Transverse colon (tissue), 4 donors: ENCODE measurements around the gene ENTPD7. TPM values are rescaled to one million over a fixed set of nuclear protein-coding genes. Genes with fewer than 3 reads are reported as not detected.

Source experiments
- DNase-seq: peaks from one replicate; pipeline ENCODE4 v3.0.0-alpha.2; 2019
- H3K27ac ChIP-seq, 4 donors: fragments of 200-600 bp; sonication (generic); 2 replicates each; pipeline ENCODE4 v1.5.1; 2016 to 2018; ENCODE audit warnings: inconsistent platforms in 4 of 4
- H3K27me3 ChIP-seq: fragments of 200-600 bp; sonication (generic); 2 replicates; pipeline ENCODE4 v1.5.1; 2017; ENCODE audit warnings: inconsistent platforms
- H3K36me3 ChIP-seq, 4 donors: fragments of 200-600 bp; sonication (generic); 2 replicates each; pipeline ENCODE4 v1.5.1; 2017 to 2019; ENCODE audit warnings: inconsistent platforms in 4 of 4
- H3K4me1 ChIP-seq, 4 donors: fragments of 200-600 bp; sonication (generic); 2 replicates each; pipeline ENCODE4 v1.5.1; 2017 to 2020; ENCODE audit warnings: inconsistent platforms in 4 of 4
- H3K4me3 ChIP-seq, 4 donors: fragments of 200-600 bp; sonication (generic); 1 replicate in 1 of 4; 2 replicates in 3 of 4; pipeline versions ENCODE4 v1.5.1 to v1.6.1; 2017 to 2019; ENCODE audit warnings: inconsistent platforms in 4 of 4
- H3K9me3 ChIP-seq, 2 donors: fragments of 200-600 bp; sonication (generic); 2 replicates each; pipeline ENCODE4 v1.5.1; 2017 to 2019; ENCODE audit warnings: inconsistent platforms in 2 of 2
- EP300 ChIP-seq: sonication (generic); formaldehyde crosslinking; IDR thresholded peaks from one replicate; pipeline ENCODE4 v1.6.1; 2017; ENCODE audit warnings: antibody characterized with exemption, low read depth
- POLR2A ChIP-seq: fragments of 450-650 bp; IDR thresholded peaks from one replicate; pipeline ENCODE4 v1.6.1; 2016; ENCODE audit warnings: antibody characterized with exemption, mild to moderate bottlenecking, moderate library complexity
- POLR2AphosphoS5 ChIP-seq, 3 donors: sonication (generic); formaldehyde crosslinking; IDR thresholded peaks; one replicate each; pipeline ENCODE4 v1.6.1; 2016; ENCODE audit warnings: antibody characterized with exemption in 3 of 3
- WGBS, 2 donors: methylation state at CpG; one replicate each; pipeline ENCODE4 v1.1.5; 2018; ENCODE audit warnings: low coverage in 1 of 2; 5-methylcytosine and 5-hydroxymethylcytosine counted together
- in situ Hi-C, 4 donors: fragments of 200-750 bp; cut with MboI; loops; one replicate each; pipeline versions ENCODE4 v1.15.0 to v1.15.1; 2017; ENCODE audit warnings: low sequenced_read_pairs in 3 of 4, low pct_ligation_motif_present in 1 of 4, low pct_unique_long_range_greater_than_20kb in 1 of 4
- intact Hi-C: fragments of 100-400 bp; cut with DNase I; formaldehyde crosslinking; loops from one replicate; pipeline ENCODE4 v1.15.1; 2023; ENCODE audit warnings: low total_unique reads
- total RNA-seq, 4 donors: library from RNA; depleted of rRNA; stranded (reverse); fragments of >200 nt; gene quantifications; one replicate each; pipeline ENCODE4 v1.1.0, GENCODE V29; 2016
- TF ChIP-seq, protein P1 (sequence below), 5 experiments: fragments of 200-600 bp in 3 of 5; fragments of 450-650 bp in 2 of 5; sonication (generic) in 3 of 5; IDR thresholded peaks; 1 replicate in 2 of 5; 2 replicates in 3 of 5; pipeline ENCODE4 v1.5.1; 2016 to 2017; ENCODE audit warnings: antibody characterized with exemption in 5 of 5, inconsistent platforms in 3 of 5, mild to moderate bottlenecking in 2 of 5, moderate library complexity in 1 of 5

Gene ENTPD7
- total RNA-seq, 4 donors from 2014 or later: 4.9 to 17.3 (median 8.0) TPM

DNA sequence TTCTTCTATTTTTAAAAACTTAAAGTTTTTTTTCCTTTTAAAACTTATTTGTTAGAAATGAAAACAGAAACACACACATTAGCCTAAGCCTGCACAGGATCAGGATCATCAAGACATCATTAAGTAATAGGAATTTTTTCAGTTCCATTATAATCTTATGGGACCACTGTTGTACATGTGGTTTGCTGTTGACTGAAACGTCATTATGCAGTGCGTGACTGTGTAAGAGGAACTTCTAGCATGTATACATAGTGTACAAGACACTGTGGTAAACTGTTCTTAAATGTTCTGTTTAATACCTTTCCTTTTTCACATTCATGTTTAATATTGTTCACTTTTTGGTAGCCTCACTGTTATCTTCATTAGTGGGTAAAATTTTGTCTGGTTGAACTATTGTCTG, 12.1 kb downstream of the ENTPD7 start:
- H3K4me3 ChIP-seq: no peak overlapping the region
- 80 to 91% methylated on average over 2 of the region's 2 CpGs for WGBS, 2 donors
- intact Hi-C loops (no loop called here), in situ Hi-C loops (no loop called here)
- no peak for TF ChIP-seq POLR2AphosphoS5 (IDR thresholded peaks at IDR 0.05)
- no peak for TF ChIP-seq POLR2A
- TF ChIP-seq EP300: no peak
- TF ChIP-seq, protein P1, sequence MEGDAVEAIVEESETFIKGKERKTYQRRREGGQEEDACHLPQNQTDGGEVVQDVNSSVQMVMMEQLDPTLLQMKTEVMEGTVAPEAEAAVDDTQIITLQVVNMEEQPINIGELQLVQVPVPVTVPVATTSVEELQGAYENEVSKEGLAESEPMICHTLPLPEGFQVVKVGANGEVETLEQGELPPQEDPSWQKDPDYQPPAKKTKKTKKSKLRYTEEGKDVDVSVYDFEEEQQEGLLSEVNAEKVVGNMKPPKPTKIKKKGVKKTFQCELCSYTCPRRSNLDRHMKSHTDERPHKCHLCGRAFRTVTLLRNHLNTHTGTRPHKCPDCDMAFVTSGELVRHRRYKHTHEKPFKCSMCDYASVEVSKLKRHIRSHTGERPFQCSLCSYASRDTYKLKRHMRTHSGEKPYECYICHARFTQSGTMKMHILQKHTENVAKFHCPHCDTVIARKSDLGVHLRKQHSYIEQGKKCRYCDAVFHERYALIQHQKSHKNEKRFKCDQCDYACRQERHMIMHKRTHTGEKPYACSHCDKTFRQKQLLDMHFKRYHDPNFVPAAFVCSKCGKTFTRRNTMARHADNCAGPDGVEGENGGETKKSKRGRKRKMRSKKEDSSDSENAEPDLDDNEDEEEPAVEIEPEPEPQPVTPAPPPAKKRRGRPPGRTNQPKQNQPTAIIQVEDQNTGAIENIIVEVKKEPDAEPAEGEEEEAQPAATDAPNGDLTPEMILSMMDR (IDR thresholded peaks at IDR 0.05): no peak
- H3K4me1 ChIP-seq: peaks cover 0 to 10% (median 0%) of the 10 kb centered on the region in 4 donors
- H3K27ac ChIP-seq: no peak overlapping the region
- DNase-seq: no peak
- no peaks in the 10 kb centered on the region for H3K27me3 ChIP-seq
- H3K9me3 ChIP-seq: no peaks in the 10 kb centered on the region
- H3K36me3 ChIP-seq: peaks cover 0 to 5% (median 0%) of the 10 kb centered on the region in 4 donors

DNA sequence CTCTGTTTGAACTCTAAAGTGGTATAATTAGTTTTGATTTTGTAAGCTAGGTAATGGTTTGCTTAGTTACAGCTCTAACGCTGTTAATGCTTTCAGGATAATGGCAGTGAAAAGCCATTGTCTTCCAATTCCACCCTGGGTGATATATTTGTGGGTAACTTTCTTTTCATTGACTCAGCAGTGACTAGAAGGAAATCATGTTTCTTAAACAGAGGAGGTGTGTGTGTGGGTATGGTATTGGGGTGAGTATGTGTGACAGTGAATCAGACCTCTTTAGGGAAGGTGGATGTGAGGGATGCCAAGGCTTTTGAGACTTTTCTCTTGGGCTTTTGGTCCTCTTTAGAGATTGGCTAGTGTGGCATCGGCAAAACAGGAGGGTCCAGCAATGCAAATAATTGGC, 13.6 kb downstream of the ENTPD7 start:
- Histone ChIP-seq H3K4me3 (no peak overlapping the region), H3K27ac (no peak overlapping the region), H3K27me3 (no peaks in the 10 kb centered on the region), H3K36me3 (peaks cover 0 to 5% (median 0%) of the 10 kb centered on the region in 4 donors), H3K9me3 (no peaks in the 10 kb centered on the region), H3K4me1 (peaks cover 0 to 12% (median 0%) of the 10 kb centered on the region in 4 donors)
- DNase-seq: no peak
- WGBS, 2 donors: 92 to 100% methylated on average over 1 to 2 of the region's 2 CpGs
- no peak for TF ChIP-seq POLR2A
- TF ChIP-seq, protein P1 (IDR thresholded peaks at IDR 0.05): no peak
- TF ChIP-seq POLR2AphosphoS5 (IDR thresholded peaks at IDR 0.05): no peak
- intact Hi-C loops: no loop called here
- in situ Hi-C loops: no loop called here

DNA sequence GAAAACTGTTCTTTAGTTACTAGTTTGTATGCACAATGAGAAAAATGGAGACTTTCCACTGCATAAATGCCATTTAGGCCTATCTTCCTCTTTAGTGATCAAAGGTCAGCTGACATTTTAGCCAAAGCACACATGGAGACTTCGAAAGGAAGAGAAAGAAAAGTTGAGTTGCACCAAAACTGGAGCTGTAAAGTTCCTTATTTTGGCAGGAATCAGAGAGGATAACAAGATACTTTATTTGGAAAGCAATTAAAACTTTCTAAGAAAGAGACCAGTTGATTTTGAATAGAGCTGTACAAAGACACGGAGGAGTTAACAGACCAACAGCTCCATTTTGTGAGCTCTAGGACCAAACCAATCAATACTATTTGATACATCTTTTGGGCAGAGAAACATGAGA, 14.2 kb downstream of the ENTPD7 start:
- Histone ChIP-seq H3K4me3 (no peak overlapping the region), H3K4me1 (peaks cover 0 to 12% (median 0%) of the 10 kb centered on the region in 4 donors), H3K36me3 (peaks cover 0 to 5% (median 0%) of the 10 kb centered on the region in 4 donors), H3K27ac (no peak overlapping the region), H3K27me3 (no peaks in the 10 kb centered on the region), H3K9me3 (no peaks in the 10 kb centered on the region)
- in situ Hi-C loops (no loop called here), intact Hi-C loops (no loop called here)
- WGBS, 2 donors: 25 to 31% methylated on average over 2 of the region's 2 CpGs
- TF ChIP-seq POLR2AphosphoS5 (IDR thresholded peaks at IDR 0.05) (no peak), EP300 (no peak), POLR2A (no peak)
- TF ChIP-seq, protein P1 (IDR thresholded peaks at IDR 0.05): no peak
- no peak for DNase-seq

DNA sequence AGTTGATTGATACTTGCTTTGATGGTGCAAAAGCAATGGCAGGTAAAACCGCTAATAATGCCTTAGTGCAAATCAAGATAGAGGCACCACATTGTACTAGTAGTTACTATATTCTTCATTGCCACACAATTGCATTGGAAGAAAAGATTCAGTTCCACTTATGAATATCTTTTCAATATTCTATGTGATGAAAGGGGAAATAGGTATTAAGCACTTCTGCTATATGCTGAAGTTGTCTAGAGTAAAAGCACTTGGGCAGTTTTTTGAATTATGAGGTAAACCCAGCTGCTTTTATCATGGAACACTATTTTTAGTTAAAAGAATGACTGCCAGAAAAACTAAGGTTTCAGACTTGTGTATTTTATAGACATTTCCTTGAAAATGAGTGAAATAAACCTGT, 15.5 kb downstream of the ENTPD7 start:
- peaks cover 0 to 5% (median 0%) of the 10 kb centered on the region in 4 donors for H3K36me3 ChIP-seq
- 90 to 94% methylated on average over 1 of the region's 1 CpG for WGBS, 2 donors
- H3K27ac ChIP-seq: no peak overlapping the region
- TF ChIP-seq, protein P1 (IDR thresholded peaks at IDR 0.05): no peak
- no peak for TF ChIP-seq EP300
- TF ChIP-seq POLR2AphosphoS5 (IDR thresholded peaks at IDR 0.05): no peak
- intact Hi-C loops: no loop called here
- no peak overlapping the region for H3K4me3 ChIP-seq
- in situ Hi-C loops: no loop called here
- no peaks in the 10 kb centered on the region for H3K9me3 ChIP-seq
- DNase-seq: no peak
- no peaks in the 10 kb centered on the region for H3K27me3 ChIP-seq
- H3K4me1 ChIP-seq: peaks cover 0 to 12% (median 0%) of the 10 kb centered on the region in 4 donors
